K562 (cell line): ENCODE measurements around the gene NEUROG1. TPM values are rescaled to one million over a fixed set of nuclear protein-coding genes. Genes with fewer than 3 reads are reported as not detected.

Experiments
- ATAC-seq: fragments of 200-7000 bp; cut with Tn5 transposase; 3 replicates; pipeline ENCODE4 v1.9.1; 2020; ENCODE audit warnings: moderate library complexity
- BruUV-seq: library from RNA; stranded (reverse); fragments of 400-500 nt; replicated peaks from 2 replicates; lab custom pipeline; 2021; lab: Mats Ljungman, UMichigan
- CTCF ChIA-PET: fragments of 300-600 bp; formaldehyde crosslinking; extraction: SDS; loops from one replicate; lab custom pipeline; 2021; ENCODE audit warnings: low intra/inter-chr PET ratio; lab: Yijun Ruan, JAX
- POLR2A ChIA-PET: fragments of 300-600, 350-650 bp; sonication (Branson Sonifier 250); formaldehyde crosslinking; extraction: SDS; loops from one replicate; lab custom pipeline; 2021; ENCODE audit warnings: antibody characterized with exemption, inconsistent platforms; lab: Yijun Ruan, JAX
- DNase-seq, 4 experiments: peaks; one replicate each; pipeline versions ENCODE4 v3.0.0 to v3.0.0-alpha.2; 2011 to 2018; ENCODE audit warnings: low spot score in 3 of 4, mixed read lengths in 3 of 4; ENCODE audit errors: extremely low read depth in 1 of 4
- FAIRE-seq: peaks from 2 replicates; lab custom pipeline; 2011; peaks lifted over from hg19 to GRCh38; lab: Jason Lieb, UNC
- H2AFZ ChIP-seq: 2 replicates; pipeline ENCODE4 v1.6.0; 2011; ENCODE audit warnings: low read depth, low read length, control low read depth, inconsistent platforms
- H3K27ac ChIP-seq: fragments of 200-600 bp; 3 replicates; pipeline ENCODE4 v1.8.0; 2011; ENCODE audit warnings: low read depth, mild to moderate bottlenecking, control low read depth, inconsistent platforms, low read length, moderate library complexity, mixed read lengths; ENCODE audit errors: extremely low read depth
- H3K27me3 ChIP-seq, 2 experiments: fragments of 300-600 bp in 1 of 2; 2 replicates in 1 of 2; 3 replicates in 1 of 2; pipeline versions ENCODE4 v1.6.0 to v1.8.0; 2011; ENCODE audit warnings: inconsistent platforms in 2 of 2, low read length in 2 of 2, mild to moderate bottlenecking in 1 of 2, mixed read lengths in 1 of 2, moderate library complexity in 1 of 2; ENCODE audit not compliant: control insufficient read depth in 2 of 2, insufficient read depth in 2 of 2
- H3K36me3 ChIP-seq: fragments of 300-600 bp; 3 replicates; pipeline ENCODE4 v1.8.0; 2011; ENCODE audit warnings: mild to moderate bottlenecking, low read length, inconsistent platforms; ENCODE audit not compliant: control insufficient read depth, insufficient read depth
- H3K4me1 ChIP-seq, 2 experiments: fragments of 200-600 bp in 1 of 2; replicated peaks in 1 of 2; 2 replicates in 1 of 2; 3 replicates in 1 of 2; pipeline versions ENCODE4 v1.5.1 to v1.8.0; 2011; ENCODE audit warnings: inconsistent platforms in 2 of 2, low read length in 2 of 2, mild to moderate bottlenecking in 1 of 2, mixed read lengths in 1 of 2, moderate library complexity in 1 of 2; ENCODE audit not compliant: control insufficient read depth in 2 of 2, insufficient read depth in 2 of 2
- H3K4me2 ChIP-seq: 2 replicates; pipeline ENCODE4 v1.6.1; 2011; ENCODE audit warnings: low read length, control low read depth, inconsistent platforms, mixed read lengths; ENCODE audit not compliant: insufficient read depth
- H3K4me3 ChIP-seq: fragments of 200-600 bp; sonication (generic), shearing (Covaris generic); 2 replicates; pipeline ENCODE4 v1.5.1; 2016; ENCODE audit warnings: control low read depth, inconsistent platforms
- H3K79me2 ChIP-seq: fragments of 200-600 bp; 3 replicates; pipeline ENCODE4 v1.8.0; 2011; ENCODE audit warnings: low read length, inconsistent platforms; ENCODE audit not compliant: control insufficient read depth, insufficient read depth
- H3K9ac ChIP-seq, 2 experiments: 2 replicates each; pipeline versions ENCODE4 v1.6.0 to v1.6.1; 2011; ENCODE audit warnings: low read depth in 2 of 2, low read length in 2 of 2, control low read depth in 1 of 2, inconsistent platforms in 1 of 2, mild to moderate bottlenecking in 1 of 2, mixed read lengths in 1 of 2; ENCODE audit not compliant: insufficient read depth in 1 of 2
- H3K9me1 ChIP-seq: one replicate; pipeline ENCODE4 v1.6.0; 2011; ENCODE audit warnings: inconsistent platforms, mild to moderate bottlenecking, low read length, moderate library complexity; ENCODE audit not compliant: control insufficient read depth, insufficient read depth
- H3K9me3 ChIP-seq: replicated peaks from 2 replicates; pipeline ENCODE4 v1.5.1; 2011; ENCODE audit warnings: low read depth, low read length, inconsistent platforms; ENCODE audit not compliant: control insufficient read depth, insufficient read depth
- H4K20me1 ChIP-seq: replicated peaks from 2 replicates; pipeline ENCODE4 v1.6.1; 2011; ENCODE audit warnings: low read length, inconsistent platforms, mixed read lengths; ENCODE audit not compliant: control insufficient read depth, insufficient read depth
- ATF4 ChIP-seq: fragments of 450-650 bp; formaldehyde crosslinking; IDR thresholded peaks from 2 replicates; pipeline ENCODE4 v1.4.0; 2022; ENCODE audit warnings: mild to moderate bottlenecking, moderate library complexity
- NELFE ChIP-seq: IDR thresholded peaks from 2 replicates; pipeline ENCODE4 v1.6.1; 2011; ENCODE audit warnings: mild to moderate bottlenecking; ENCODE audit not compliant: insufficient read depth, insufficient read length
- TCF3 ChIP-seq: sonication (generic); formaldehyde crosslinking; IDR thresholded peaks from 2 replicates; pipeline ENCODE4 v1.4.0; 2020; ENCODE audit warnings: mild to moderate bottlenecking, missing genetic modification reagents
- ZC3H8 ChIP-seq: fragments of 450-650 bp; IDR thresholded peaks from 2 replicates; pipeline ENCODE4 v1.6.1; 2017
- ZNF778 ChIP-seq: fragments of 450-650 bp; formaldehyde crosslinking; IDR thresholded peaks from 2 replicates; pipeline ENCODE4 v1.4.0; 2020; ENCODE audit warnings: mild to moderate bottlenecking, moderate library complexity
- WGBS: fragments of 100-300 bp; shearing (Covaris generic); methylation state at CpG from one replicate; pipeline ENCODE4 v1.1.6; 2016; ENCODE audit warnings: low coverage, mixed read lengths; ENCODE audit not compliant: insufficient coverage; ENCODE audit errors: missing lambda C conversion rate; 5-methylcytosine and 5-hydroxymethylcytosine counted together
- in situ Hi-C: fragments of 300-500 bp; cut with MboI; formaldehyde crosslinking; loops from 4 replicates; pipeline ENCODE4 v1.15.0; 2018; ENCODE audit warnings: inconsistent platforms, mixed read lengths
- intact Hi-C: fragments of 100-400 bp; cut with micrococcal nuclease; formaldehyde crosslinking; loops from 2 replicates; pipeline ENCODE4 v1.14.2; 2022
- polyA plus RNA-seq, 8 experiments: library from polyadenylated mRNA; depleted of rRNA in 4 of 8; stranded (reverse) in 5 of 8; unstranded in 3 of 8; fragments of >200 nt; fragmentation: Nextera tagmentation in 2 of 8; fragmentation: Illumina TruSeq in 1 of 8; extraction: Ambion mirVana in 2 of 8; extraction: Trizol in 1 of 8; gene quantifications; 2 replicates each; pipeline versions ENCODE4 v1.2.1 to v1.2.3, GENCODE V29; 2011 to 2014; ENCODE audit warnings: inconsistent platforms in 1 of 8, missing spikeins in 1 of 8
- total RNA-seq, 7 experiments: library from RNA; depleted of rRNA in 6 of 7; stranded (reverse); fragments of >200 nt in 6 of 7; fragmentation: Illumina TruSeq in 2 of 7; extraction: Trizol in 2 of 7; gene quantifications; 2 replicates each; pipeline versions ENCODE4 v1.2.1 to v1.2.3, GENCODE V29; 2011 to 2021; ENCODE audit warnings: low replicate concordance in 1 of 7
- TF ChIP-seq, protein P1 (sequence below): fragments of 200-800 bp; sonication (Bioruptor generic); IDR thresholded peaks from 2 replicates; pipeline ENCODE4 v1.6.1; 2017; ENCODE audit warnings: missing genetic modification characterization, missing compliant biosample characterization

Gene NEUROG1
- total and polyA plus RNA-seq, 9 of the 15 experiments (the other 6 are each of a cell fraction or from before 2014, with no cell fraction given) = not detected

- Histone ChIP-seq H4K20me1 (peaks cover 5% of the 10 kb centered on the region; the same call in 1 of the 2 replicates), H3K79me2 (no peaks in the 10 kb centered on the region), H3K9me3 (no peaks in the 10 kb centered on the region), H3K9ac (no peak overlapping the region), H3K27me3 (peaks cover 0 to 25% of the 10 kb centered on the region in 2 experiments; a peak in 4 of 5 replicates), H3K36me3 (no peaks in the 10 kb centered on the region), H3K9me1 (no peaks in the 10 kb centered on the region), H3K4me1 (peaks cover 0 to 10% of the 10 kb centered on the region in 2 experiments; a peak in 2 of 5 replicates), H2AFZ (no peak overlapping the region), H3K4me3 (no peak overlapping the region), H3K27ac (no peak overlapping the region), H3K4me2 (no peak overlapping the region)
- no TSS peak for BruUV-seq
- intact Hi-C loops (no loop called here), in situ Hi-C loops (no loop called here)
- CTCF ChIA-PET = no interaction called here
- POLR2A ChIA-PET = no interaction called here
- DNase-seq (peak in 1 of 4 experiments; percentile 16), ATAC-seq (no peak), FAIRE-seq (no peak)
- TF ChIP-seq ATF4 (CRISPR knock-in tag) (no peak), ZNF778 (CRISPR knock-in tag) (no peak), TCF3 (CRISPR knock-in tag) (0 out of 2 replicates have a peak, but pooled peaks have one; percentile 12), ZC3H8 (no peak), NELFE (no peak)
- TF ChIP-seq, protein P1, sequence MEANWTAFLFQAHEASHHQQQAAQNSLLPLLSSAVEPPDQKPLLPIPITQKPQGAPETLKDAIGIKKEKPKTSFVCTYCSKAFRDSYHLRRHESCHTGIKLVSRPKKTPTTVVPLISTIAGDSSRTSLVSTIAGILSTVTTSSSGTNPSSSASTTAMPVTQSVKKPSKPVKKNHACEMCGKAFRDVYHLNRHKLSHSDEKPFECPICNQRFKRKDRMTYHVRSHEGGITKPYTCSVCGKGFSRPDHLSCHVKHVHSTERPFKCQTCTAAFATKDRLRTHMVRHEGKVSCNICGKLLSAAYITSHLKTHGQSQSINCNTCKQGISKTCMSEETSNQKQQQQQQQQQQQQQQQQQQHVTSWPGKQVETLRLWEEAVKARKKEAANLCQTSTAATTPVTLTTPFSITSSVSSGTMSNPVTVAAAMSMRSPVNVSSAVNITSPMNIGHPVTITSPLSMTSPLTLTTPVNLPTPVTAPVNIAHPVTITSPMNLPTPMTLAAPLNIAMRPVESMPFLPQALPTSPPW (CRISPR knock-in tag) = peak; percentile 27; the same call in 1 of the 2 replicates
- whole genome bisulfite sequencing = 11% methylated on average over 11 of the region's 12 CpGs
These were observed 10.3 kb upstream of the NEUROG1 start for GRCh38 chr5:135546101-135546500.
